Putamen (tissue), 1 donor: ENCODE results near the gene NR1H3.
A peak's percentile ranks its signal among the peaks of the same experiment; 100 is the strongest.
"Not testable (repeated sequence)": the region's sequence is repeated elsewhere in the genome, so short reads cannot be mapped to it uniquely, and the experiment has no call there.

Source experiments
- DNase-seq: peaks from one replicate; pipeline ENCODE4 v3.0.0-alpha.2; 2016; ENCODE audit warnings: low spot score

The NR1H3 gene

GRCh38 chr11:47257517-47258316, at the start of gene NR1H3:
Gene NR1H3, plus strand, starts transcription at chr11:47257996. Its CDS starts 1,221 bp downstream, at chr11:47259217.
- no peak for DNase-seq

- DNase-seq = not testable (repeated sequence)
These were observed 49.7 kb upstream of the NR1H3 start for GRCh38 chr11:47208008-47208552.

GRCh38 chr11:47208628-47209027, 49.2 kb upstream of the NR1H3 start:
- no peak for DNase-seq

GRCh38 chr11:47212938-47213337, 44.9 kb upstream of the NR1H3 start:
- no peak for DNase-seq

GRCh38 chr11:47213950-47214565, 43.7 kb upstream of the NR1H3 start:
- peak; percentile 96 for DNase-seq

DNA sequence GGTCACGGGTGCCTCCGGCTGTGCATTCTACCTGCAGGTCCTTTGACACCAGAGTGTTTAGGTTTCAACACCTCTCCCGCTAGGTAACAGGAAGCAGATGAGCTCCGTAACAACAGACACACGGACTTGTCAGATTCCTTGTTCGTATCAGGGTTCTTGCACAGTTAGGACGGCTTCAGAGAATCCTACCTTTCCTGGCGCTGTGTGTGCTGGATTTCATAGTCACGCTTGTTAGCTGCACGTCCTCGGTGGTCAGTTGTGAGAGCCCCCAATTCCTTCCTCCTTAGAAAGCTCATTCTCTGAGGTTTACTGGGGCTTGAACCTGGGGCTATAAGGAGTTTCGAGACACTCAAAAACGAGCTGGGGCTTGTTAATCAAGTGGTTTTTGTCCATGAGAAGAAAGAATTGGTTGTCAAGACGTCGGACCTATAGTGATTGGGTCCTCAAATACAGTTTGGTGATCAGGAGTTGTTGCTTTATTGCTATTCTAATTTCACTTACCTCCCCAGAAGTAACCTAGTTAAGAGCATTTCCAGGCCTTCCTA, 42.4 kb upstream of the NR1H3 start:
- peak; percentile 5 for DNase-seq

GRCh38 chr11:47216121-47216798, 41.5 kb upstream of the NR1H3 start:
- DNase-seq = peak; percentile 17

DNA sequence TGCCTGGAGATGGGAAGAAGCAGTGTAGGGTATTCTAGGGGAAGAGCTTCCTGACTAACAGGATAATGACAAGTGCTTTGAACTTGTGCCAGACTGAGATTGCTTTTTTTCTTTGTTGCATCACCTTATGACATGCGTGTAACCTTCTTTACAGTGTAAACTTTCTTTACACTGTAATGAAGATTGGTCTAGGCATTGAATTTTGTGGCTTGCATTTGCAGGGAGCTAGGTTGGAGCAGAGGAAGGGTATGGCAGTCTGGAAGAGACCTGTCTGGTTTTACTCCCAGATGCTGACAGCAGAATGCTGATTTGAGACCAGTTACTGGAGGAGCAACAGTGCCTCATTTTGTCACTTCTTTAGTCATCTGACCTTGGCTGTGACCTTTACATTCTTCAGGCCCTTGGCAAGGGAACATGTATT, 37.4 kb upstream of the NR1H3 start:
- no peak for DNase-seq

GRCh38 chr11:47222696-47223095, 35.1 kb upstream of the NR1H3 start:
- no peak for DNase-seq

DNA sequence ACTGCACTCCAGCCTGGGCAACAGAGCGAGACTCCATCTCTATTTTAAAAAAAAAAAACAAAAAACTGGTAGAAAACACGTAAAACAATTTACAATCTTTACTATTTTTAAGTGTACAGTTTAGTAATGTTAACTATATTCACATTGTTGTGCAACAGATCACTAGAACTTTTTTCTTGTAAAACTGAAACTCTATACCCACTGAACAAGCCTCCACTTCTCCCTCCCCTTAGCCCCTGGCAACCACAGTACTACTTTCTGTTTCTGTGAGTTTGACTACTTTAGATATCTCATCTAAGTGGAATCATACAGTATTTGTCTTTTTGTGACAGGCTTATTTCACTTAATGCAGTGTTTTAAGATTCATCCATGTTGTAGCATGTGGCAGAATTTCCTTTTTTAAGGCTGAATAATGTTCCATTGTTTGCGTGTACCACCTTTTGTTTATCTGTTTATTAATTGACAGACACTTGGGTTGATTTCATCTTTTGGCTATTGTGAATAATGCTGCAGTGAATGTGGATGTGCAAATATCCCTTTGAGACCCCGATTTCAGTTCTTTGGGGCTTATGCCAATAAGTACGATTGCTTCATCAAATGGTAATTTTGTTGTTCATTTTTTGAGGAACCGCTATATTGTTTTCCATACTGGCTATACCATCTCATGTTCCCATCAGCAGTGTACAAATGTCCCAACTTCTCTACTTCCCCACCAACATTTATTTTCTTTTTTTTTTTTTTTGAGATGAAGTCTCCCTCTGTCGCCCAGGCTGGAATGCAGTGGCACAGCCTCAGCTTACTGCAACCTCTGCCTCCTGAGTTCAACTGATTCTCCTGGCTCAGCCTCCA, 32.0 kb upstream of the NR1H3 start:
- no peak for DNase-seq

DNA sequence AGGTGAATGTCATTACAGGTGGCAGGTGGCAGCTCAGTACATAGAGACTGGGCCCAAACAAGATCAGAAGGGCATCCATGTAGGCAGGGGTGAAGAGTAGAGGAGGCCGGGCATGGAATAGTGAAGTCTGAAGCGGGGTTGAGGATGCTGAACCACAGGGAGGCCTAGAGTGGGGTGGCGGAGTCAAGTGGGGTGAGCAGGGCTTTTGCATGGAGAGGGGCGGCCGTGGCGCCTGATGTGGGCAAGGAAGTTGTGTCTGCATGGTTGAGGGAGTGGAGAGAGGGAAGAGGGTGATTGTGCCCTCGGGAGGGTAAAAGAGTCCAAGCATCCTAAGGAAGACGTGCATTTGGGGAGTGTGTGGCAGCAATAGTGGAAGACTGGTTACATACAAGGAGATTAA, 28.6 kb upstream of the NR1H3 start:
- DNase-seq = no peak

GRCh38 chr11:47233051-47233450, 24.7 kb upstream of the NR1H3 start:
- no peak for DNase-seq

- no peak for DNase-seq
These were observed 23.7 kb upstream of the NR1H3 start for GRCh38 chr11:47233989-47234668.

DNA sequence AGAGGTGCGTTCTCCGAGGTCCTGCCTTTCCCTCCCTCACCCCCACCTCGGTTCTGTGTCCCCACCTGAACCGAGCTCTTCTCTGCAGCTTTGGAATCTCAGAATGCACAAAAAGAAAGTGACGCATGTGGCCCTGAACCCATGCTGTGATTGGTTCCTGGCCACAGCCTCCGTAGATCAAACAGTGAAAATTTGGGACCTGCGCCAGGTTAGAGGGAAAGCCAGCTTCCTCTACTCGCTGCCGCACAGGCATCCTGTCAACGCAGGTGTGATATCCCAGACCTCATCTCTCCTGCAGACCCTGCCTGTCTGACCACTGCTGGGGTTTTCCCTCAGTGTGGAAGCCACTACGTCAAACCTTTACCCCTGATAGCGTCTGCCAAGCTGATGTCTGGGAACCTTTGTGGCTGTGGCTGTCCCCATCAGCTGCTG, 23.1 kb upstream of the NR1H3 start:
- no peak for DNase-seq

DNA sequence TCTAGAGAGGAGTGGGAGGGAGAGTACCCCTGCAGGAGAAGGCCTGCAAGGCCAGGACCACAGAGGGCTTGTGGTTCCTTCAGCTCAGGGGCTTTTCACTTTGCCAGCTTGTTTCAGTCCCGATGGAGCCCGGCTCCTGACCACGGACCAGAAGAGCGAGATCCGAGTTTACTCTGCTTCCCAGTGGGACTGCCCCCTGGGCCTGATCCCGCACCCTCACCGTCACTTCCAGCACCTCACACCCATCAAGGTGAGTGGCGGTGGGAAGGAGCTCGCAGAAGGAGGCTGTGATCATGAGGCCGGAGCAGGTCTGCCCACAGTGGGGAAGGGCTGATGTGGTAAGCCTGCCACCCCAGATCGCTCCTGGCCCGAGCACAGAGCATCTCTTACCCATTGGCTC, 22.6 kb upstream of the NR1H3 start:
- no peak for DNase-seq

DNA sequence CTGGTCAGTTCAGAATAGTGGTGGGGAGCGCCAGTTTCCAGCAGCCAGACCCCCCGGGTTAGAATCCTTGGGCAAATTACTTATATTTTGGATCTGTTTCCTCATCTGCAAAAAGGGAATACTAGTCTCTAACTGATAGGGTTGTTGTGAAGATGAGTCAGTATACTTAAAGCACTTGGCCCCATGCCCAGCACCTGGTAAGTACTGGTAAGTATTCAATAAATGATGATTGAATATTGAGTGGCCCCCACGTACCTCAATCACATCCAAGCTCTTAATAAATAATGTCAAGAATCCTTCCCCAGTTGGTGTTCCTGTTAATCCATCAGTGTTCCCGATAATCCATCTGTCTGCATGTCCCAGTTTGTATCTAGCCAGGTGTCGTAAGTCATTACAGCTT, 21.3 kb upstream of the NR1H3 start:
- DNase-seq = no peak

GRCh38 chr11:47239852-47240251, 17.9 kb upstream of the NR1H3 start:
- no peak for DNase-seq

DNA sequence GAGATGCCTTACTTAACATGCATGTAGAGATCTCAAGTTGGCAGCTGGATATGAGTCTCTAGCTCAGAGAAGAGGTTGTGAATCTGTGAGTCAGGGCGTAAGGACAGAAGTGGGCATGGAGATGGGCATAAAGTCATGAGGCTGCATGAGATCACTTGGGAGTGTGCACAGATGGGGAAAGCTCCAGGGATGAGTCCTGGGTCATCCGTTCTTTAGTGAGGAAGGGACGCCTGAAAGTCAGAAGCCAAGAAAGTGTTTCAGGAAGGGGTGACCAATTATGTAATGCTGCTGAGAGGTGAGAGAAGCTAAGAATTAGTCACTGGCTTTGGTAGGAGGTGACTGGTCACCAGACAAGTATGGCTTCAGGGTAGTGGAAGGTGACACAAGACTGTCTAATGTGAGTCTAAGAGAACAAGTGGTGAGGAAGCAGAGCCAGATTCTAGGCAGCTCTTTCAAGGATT, 15.9 kb upstream of the NR1H3 start:
- DNase-seq = no peak

GRCh38 chr11:47242596-47243192, 15.1 kb upstream of the NR1H3 start:
- DNase-seq = no peak

DNA sequence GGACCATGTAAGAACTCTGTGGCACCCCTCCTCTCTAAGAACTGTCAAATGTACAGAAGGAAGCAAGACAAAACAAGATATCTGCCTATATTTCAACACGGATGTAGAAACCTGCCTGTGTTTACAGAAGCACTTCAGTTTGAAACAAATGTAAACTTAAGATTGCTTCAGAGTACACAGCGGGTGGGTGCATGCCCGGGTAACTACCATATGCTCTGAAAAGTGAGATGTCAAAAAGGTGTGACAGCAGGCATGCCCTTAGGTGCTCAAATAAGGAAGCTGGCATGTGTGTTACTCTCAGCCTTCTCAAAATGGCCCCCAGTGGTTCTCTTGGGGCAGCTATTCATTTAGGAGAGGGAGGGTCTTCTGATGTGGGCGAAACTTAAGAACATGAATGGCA, 14.3 kb upstream of the NR1H3 start:
- no peak for DNase-seq
